ENCODE results near the gene WDTC1. TPM values are rescaled to one million over a fixed set of nuclear protein-coding genes. Genes with fewer than 3 reads are reported as not detected.

The WDTC1 gene
- total and polyA plus RNA-seq, 2 of the 8 experiments (the other 6 are each of a cell fraction or from before 2014, with no cell fraction given), result 7.5 to 18.7 TPM

- Histone ChIP-seq H3K56ac (replicated peaks; ENCODE audit: insufficient read length, low read depth, low read length) (no peak overlapping the region), H2BK5ac (ENCODE audit: low read depth, low read length) (no peak overlapping the region), H3K9ac (replicated peaks in 1 of 4; ENCODE audit: extremely low read depth in 1 of 4, low read depth in 3 of 4, low read length in 3 of 4) (no peak overlapping the region), H3K4ac (replicated peaks; ENCODE audit: insufficient read length, low read depth, low read length) (no peak overlapping the region), H3K23me2 (ENCODE audit: low read depth, low read length) (peaks cover 6% of the 10 kb centered on the region; the same call in 1 of the 2 replicates), H2BK20ac (ENCODE audit: low read length) (0 out of 2 replicates have a peak overlapping the region, but pooled peaks have one; percentile 32), H2BK120ac (replicated peaks; ENCODE audit: low read depth, low read length) (no peak overlapping the region), H3K9me3 (ENCODE audit: insufficient read depth in 2 of 2, low read depth in 1 of 2, low read length in 1 of 2) (no peaks in the 10 kb centered on the region), H3K79me1 (ENCODE audit: low read depth, low read length) (no peaks in the 10 kb centered on the region), H3K23ac (ENCODE audit: insufficient read length) (no peak overlapping the region), H2BK12ac (ENCODE audit: low read depth, low read length) (no peak overlapping the region), H2AK5ac (ENCODE audit: low read depth, low read length) (no peak overlapping the region), H3K4me1 (replicated peaks in 1 of 4; ENCODE audit: control insufficient read depth in 3 of 4, insufficient read depth in 4 of 4, low read length in 3 of 4) (peaks cover 0 to 25% (median 20%) of the 10 kb centered on the region in 4 experiments; a peak in 6 of 7 replicates), H3K27me3 (replicated peaks in 1 of 4; ENCODE audit: control insufficient read depth in 3 of 4, extremely low read depth in 1 of 4, insufficient read depth in 3 of 4, low read length in 3 of 4) (peaks cover 0 to 2% (median 0%) of the 10 kb centered on the region in 4 experiments; a peak in 1 of 7 replicates), H3K18ac (ENCODE audit: extremely low read depth, low read length) (no peak overlapping the region), H3K14ac (ENCODE audit: insufficient read length) (no peak overlapping the region), H4K5ac (ENCODE audit: insufficient read length, low read depth, low read length) (no peak overlapping the region), H4K20me1 (replicated peaks in 1 of 2; ENCODE audit: control insufficient read depth in 1 of 2, insufficient read depth in 2 of 2, low read length in 2 of 2) (peaks cover 2 to 8% of the 10 kb centered on the region in 2 experiments), H2AFZ (ENCODE audit: low read length) (no peak overlapping the region), H3K79me2 (ENCODE audit: control insufficient read depth in 1 of 2, insufficient read depth in 2 of 2, low read length in 2 of 2) (no peaks in the 10 kb centered on the region; a peak in 1 of 4 replicates), H4K8ac (ENCODE audit: extremely low read depth, insufficient read depth, low read length) (no peak overlapping the region; the same call in 1 of the 2 replicates), H3K4me3 (ENCODE audit: extremely low read depth in 1 of 4, insufficient read depth in 2 of 4, low read depth in 3 of 4, low read length in 4 of 4) (no peak overlapping the region), H3K36me3 (ENCODE audit: control insufficient read depth in 2 of 4, insufficient read depth in 4 of 4, low read length in 3 of 4) (peaks cover under 1 to 14% (median 6%) of the 10 kb centered on the region in 4 experiments; a peak in 6 of 8 replicates), H4K91ac (replicated peaks; ENCODE audit: insufficient read length, low read length) (no peak overlapping the region), H3K27ac (ENCODE audit: low read depth, low read length) (no peak overlapping the region; the same call in 1 of the 2 replicates), H2BK15ac (ENCODE audit: low read length) (no peak overlapping the region), H3K4me2 (ENCODE audit: insufficient read depth in 1 of 2, low read depth in 2 of 2, low read length in 2 of 2) (no peak overlapping the region)
- POLR2A ChIA-PET (ENCODE audit: partially characterized antibody), result interaction anchor here (0.6 to 4.8 kb wide), 6 partner anchors 12 to 49 kb away, joined by 3 to 50 read pairs (median 3); no protein-coding TSS in a partner anchor
- no peak for DNase-seq (ENCODE audit: low read depth in 1 of 2, low spot score in 2 of 2)
- WGBS, 2 experiments (ENCODE audit: extremely low coverage in 1 of 2, insufficient coverage in 1 of 2, insufficient read length in 1 of 2, insufficient replicate concordance in 2 of 2, low coverage in 1 of 2, low lambda C conversion rate in 2 of 2, missing lambda C conversion rate in 1 of 2), result 89% methylated on average over 6 of the region's 6 CpGs; no CpG with 5 or more reads in 1 of the 2 experiments
- CTCF ChIA-PET (ENCODE audit: partially characterized antibody), result interaction anchor here (0.7 to 17.0 kb wide), 12 partner anchors 11 to 236 kb away, joined by 3 to 321 read pairs (median 4); no protein-coding TSS in a partner anchor
- no peak for FAIRE-seq
- TF ChIP-seq SP2 (IDR thresholded peaks at IDR 0.05; ENCODE audit: low read length) (no peak), CTBP2 (IDR thresholded peaks at IDR 0.05; ENCODE audit: borderline replicate concordance, insufficient read depth, insufficient read length, low read length) (no peak), SP1 (IDR thresholded peaks at IDR 0.05; ENCODE audit: low read depth, low read length) (no peak), TAF7 (optimal IDR thresholded peaks at IDR 0.05; ENCODE audit: borderline replicate concordance, low read depth, low read length) (no peak), TEAD4 (IDR thresholded peaks at IDR 0.05; ENCODE audit: low read depth, low read length) (no peak), SUZ12 (IDR thresholded peaks at IDR 0.05; ENCODE audit: low read length) (no peak), BCL11A (IDR thresholded peaks at IDR 0.05; ENCODE audit: low read depth in 2 of 2, low read length in 2 of 2) (no peak), SAP30 (IDR thresholded peaks at IDR 0.05; ENCODE audit: insufficient read depth, insufficient replicate concordance, low read length) (no peak), POU5F1 (IDR thresholded peaks at IDR 0.05; ENCODE audit: low read depth, low read length) (no peak), ATF2 (IDR thresholded peaks at IDR 0.05; ENCODE audit: low read length) (no peak), SIRT6 (IDR thresholded peaks at IDR 0.05; ENCODE audit: low read length) (no peak), TBP (IDR thresholded peaks at IDR 0.05; ENCODE audit: low read depth, low read length) (no peak)
These were observed 104.3 kb downstream of the WDTC1 start for GRCh38 chr1:27338751-27339150.
